ENCODE measurements around the gene RCAN3.
A peak's percentile ranks its signal among the peaks of the same experiment; 100 is the strongest.
"Not testable (repeated sequence)": the region's sequence is repeated elsewhere in the genome, so short reads cannot be mapped to it uniquely, and the experiment has no call there.

RCAN3 gene

GRCh38 chr1:24502709-24503058 is at the start of gene RCAN3:
Gene RCAN3 (plus strand): TSS chr1:24502836. CDS start chr1:24514373, 11,537 bp downstream.
- FAIRE-seq = peak; percentile 56
- DNase-seq (ENCODE audit: low spot score) = peak; percentile 98

GRCh38 chr1:24452922-24453485 is 49.6 kb upstream of the RCAN3 start:
- FAIRE-seq (no peak), DNase-seq (ENCODE audit: low spot score) (no peak)

- no peak for DNase-seq (ENCODE audit: low spot score)
Observed at GRCh38 chr1:24454673-24455072, 48.0 kb upstream of the RCAN3 start.

DNA sequence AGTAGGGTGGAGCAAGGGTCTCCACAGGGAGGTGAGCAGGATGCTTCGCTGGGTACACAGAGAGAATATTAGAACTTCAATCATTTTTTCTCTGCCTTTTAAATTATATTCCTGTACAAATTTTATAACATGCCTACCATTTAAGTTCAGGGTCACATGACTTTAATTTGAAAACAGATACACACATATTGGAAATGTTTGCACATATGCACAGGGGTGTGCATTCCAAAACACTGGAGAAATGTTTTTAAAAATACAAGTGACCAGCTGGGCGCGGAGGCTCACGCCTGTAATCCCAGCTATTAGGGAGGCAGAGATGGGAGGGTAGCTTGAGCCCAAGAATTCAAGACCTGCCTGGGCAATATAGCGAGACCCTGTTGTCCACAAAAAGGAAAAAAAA is 47.4 kb upstream of the RCAN3 start:
- no peak for FAIRE-seq
- no peak for DNase-seq (ENCODE audit: low spot score)

More at GRCh38 chr1:24454673-24455072, 48.0 kb upstream of the RCAN3 start:
- FAIRE-seq = no peak

- FAIRE-seq (no peak), DNase-seq (ENCODE audit: low spot score) (no peak)
Observed at GRCh38 chr1:24457866-24458265, 44.8 kb upstream of the RCAN3 start.

- FAIRE-seq = no peak
- no peak for DNase-seq (ENCODE audit: low spot score)
Observed at GRCh38 chr1:24459551-24460266, 42.9 kb upstream of the RCAN3 start.

- DNase-seq (ENCODE audit: low spot score); FAIRE-seq: not testable (repeated sequence)
Observed at GRCh38 chr1:24462128-24462527, 40.5 kb upstream of the RCAN3 start.

- FAIRE-seq (no peak), DNase-seq (ENCODE audit: low spot score) (no peak)
Observed at GRCh38 chr1:24463776-24464735, 38.6 kb upstream of the RCAN3 start.

DNA sequence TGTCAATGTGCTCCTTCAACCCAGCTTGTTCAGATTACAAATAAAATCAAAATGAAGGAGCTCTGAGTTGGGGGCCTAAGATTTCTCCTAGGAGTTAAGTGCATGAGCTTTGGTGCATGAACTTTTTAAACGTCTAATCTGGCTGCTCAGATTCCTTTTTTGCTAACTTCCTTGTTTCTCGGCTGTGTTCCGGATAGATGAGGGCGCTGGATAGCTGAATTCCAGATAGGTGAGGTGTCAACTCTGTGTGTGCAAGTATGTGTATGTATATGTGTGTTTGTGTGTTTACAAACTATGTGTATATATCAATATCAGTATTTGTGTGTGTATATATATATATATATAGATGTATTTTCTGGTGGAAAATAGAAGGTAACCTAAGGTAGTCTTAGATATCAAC is 37.5 kb upstream of the RCAN3 start:
- FAIRE-seq = no peak
- DNase-seq (ENCODE audit: low spot score) = no peak

GRCh38 chr1:24465638-24466037 is 37.0 kb upstream of the RCAN3 start:
- DNase-seq (ENCODE audit: low spot score) (no peak), FAIRE-seq (no peak)

DNA sequence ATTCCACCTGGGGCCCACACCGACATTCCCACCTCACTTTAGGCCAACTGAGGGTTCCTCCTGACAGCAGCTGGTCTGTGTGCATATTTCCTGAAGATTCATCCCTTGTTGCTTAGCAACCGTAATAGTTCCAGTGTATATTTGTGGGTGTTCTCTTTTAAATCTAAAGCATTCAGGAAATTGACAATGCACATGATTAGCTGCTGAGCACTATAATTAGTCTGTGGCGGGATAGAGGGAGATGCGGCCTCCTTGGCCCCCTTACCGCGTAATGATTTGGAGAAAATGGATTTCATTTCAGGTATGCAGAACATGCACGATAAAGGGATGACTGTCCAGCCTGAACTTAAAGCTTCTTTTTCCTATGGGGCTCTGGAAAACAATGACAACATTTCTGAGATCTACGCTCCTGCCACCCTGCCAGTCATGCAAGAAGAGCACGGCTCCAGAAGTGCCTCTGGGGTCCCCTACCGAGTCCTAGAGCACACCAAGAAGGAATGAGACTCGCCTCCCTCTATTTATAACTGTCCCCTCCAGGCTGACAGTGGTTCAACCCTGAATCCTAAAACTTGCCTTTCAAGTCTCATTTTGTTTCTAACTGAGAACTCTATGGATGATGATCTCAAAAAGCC is 33.8 kb upstream of the RCAN3 start:
- no peak for FAIRE-seq

DNA sequence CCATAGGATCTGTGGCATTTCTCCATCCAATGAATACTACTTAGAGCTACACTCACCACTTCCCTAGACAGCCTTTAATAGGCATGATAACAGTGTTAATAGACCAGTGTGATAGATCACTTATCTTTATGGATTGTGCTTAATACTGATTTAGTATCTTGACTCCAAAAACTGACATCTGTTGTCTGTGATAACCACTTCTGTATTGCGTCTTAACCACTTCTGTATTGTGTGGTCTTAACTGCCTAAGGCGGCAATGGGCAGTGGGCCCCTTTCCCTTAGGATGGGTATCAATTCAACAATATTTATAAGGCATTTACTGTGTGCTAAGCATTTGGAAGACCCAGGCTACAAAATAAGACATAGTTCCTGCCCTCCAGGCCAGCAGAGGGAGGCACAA is 32.0 kb upstream of the RCAN3 start:
- FAIRE-seq = no peak
- DNase-seq (ENCODE audit: low spot score) = no peak

More for the DNA sequence above, 33.8 kb upstream of the RCAN3 start:
- no peak for DNase-seq (ENCODE audit: low spot score)

- FAIRE-seq (no peak), DNase-seq (ENCODE audit: low spot score) (no peak)
Observed at GRCh38 chr1:24472527-24473251, 29.9 kb upstream of the RCAN3 start.

GRCh38 chr1:24474193-24474592 is 28.4 kb upstream of the RCAN3 start:
- FAIRE-seq (no peak), DNase-seq (ENCODE audit: low spot score) (no peak)

GRCh38 chr1:24475700-24476099 is 26.9 kb upstream of the RCAN3 start:
- no peak for DNase-seq (ENCODE audit: low spot score)
- no peak for FAIRE-seq

GRCh38 chr1:24476571-24476970 is 26.1 kb upstream of the RCAN3 start:
- no peak for FAIRE-seq
- no peak for DNase-seq (ENCODE audit: low spot score)

DNA sequence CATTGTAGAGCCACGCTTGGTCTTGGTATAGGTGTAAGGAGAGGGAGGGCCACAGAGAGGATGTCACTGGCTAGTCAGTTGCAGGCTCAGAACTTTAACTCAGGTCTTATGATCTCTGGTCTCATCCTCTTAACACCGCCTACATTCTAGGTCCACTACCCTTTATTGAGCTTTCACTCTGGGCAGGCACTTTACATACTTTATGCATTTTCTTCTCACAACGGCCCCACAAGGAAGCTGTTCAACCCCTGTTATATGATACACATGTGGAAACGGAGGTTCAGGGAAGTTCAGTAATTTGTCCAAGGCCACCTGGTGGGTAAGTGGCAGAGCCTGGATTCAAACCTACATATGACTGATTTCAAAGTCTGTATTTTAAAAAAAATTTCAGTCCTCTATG is 25.3 kb upstream of the RCAN3 start:
- FAIRE-seq = no peak
- no peak for DNase-seq (ENCODE audit: low spot score)

DNA sequence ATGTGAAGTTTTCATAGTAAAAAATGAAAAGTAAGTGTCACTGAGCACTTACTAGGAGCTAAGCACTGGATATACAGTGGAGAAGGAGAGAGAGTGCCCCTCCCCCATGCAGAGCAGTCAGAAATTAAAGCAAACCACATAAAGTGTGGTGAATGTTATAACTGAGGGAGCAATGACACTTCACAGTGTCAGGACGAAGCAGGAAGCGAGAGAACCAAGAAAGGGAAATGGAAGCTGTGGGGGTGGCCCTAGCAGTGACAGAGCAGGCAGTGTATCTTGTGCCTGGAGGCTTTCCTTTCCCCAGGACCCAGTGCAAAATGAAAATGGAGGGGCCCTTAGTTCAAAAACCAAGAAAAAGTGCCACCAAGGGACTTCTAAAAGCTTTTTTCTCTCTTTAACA is 21.5 kb upstream of the RCAN3 start:
- FAIRE-seq (no peak), DNase-seq (ENCODE audit: low spot score) (no peak)

GRCh38 chr1:24481843-24482610 is 20.6 kb upstream of the RCAN3 start:
- DNase-seq (ENCODE audit: low spot score) (no peak), FAIRE-seq (no peak)

- no peak for DNase-seq (ENCODE audit: low spot score)
- FAIRE-seq = no peak
Observed at GRCh38 chr1:24483441-24483840, 19.2 kb upstream of the RCAN3 start.
